Measurements from ENCODE around the gene INVS. TPM values are rescaled to one million over a fixed set of nuclear protein-coding genes. Genes with fewer than 3 reads are reported as not detected.
"Not testable (repeated sequence)": the region's sequence is repeated elsewhere in the genome, so short reads cannot be mapped to it uniquely, and the experiment has no call there.

The INVS gene
- total and polyA plus RNA-seq, 2 donors = 7.4 to 59.3 TPM

DNA sequence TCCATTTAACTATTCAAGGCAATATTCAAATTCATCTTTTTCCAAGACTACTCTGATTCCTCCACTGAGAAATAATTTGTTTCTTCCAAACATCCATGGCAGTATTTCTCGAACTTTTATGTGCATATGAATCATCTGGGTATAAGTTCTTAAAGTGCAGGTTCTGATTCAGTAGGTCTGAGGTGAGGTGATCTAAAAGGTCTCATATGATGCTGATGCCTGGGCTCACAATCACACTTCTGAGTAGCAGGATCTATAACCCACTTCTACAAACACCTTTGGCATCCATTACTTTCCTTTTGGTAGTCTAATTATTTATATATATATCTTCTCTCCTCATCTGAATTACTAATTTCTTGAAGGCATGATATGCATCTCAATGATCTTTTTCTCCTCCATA is 7.4 kb upstream of the INVS start:
- DNase-seq (ENCODE audit: extremely low spot score) = no peak
- Histone ChIP-seq H3K4me1 (ENCODE audit: insufficient read depth) (no peaks in the 10 kb centered on the region), H3K27ac (ENCODE audit: low read depth) (no peak overlapping the region), H3K4me3 (ENCODE audit: low read depth, low read length) (no peak overlapping the region), H3K36me3 (ENCODE audit: insufficient read depth) (no peaks in the 10 kb centered on the region)
- WGBS = 71% methylated on average over 1 of the region's 1 CpG

DNA sequence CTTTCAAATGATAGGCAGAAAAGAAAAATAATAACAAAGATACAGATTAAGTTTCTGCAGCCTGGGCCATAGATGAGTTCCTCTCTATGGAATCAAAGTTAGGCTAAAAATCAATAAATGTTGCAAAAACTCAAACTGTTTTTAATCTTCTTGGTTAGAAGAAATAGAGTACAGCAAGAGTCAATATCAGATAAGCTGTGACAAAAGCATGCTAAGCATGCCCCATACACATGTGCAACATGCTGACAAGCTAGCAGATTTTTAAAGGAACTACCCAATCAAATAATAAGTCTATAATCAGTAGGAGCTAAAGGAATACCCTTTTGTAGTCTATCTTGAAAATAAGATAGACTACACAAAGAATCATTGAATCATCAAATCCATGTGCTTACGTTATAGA is 7.0 kb upstream of the INVS start:
- 92% methylated on average over 1 of the region's 1 CpG for WGBS
- Histone ChIP-seq H3K27ac (ENCODE audit: low read depth) (no peak overlapping the region), H3K4me3 (ENCODE audit: low read depth, low read length) (no peak overlapping the region), H3K4me1 (ENCODE audit: insufficient read depth) (no peaks in the 10 kb centered on the region), H3K36me3 (ENCODE audit: insufficient read depth) (no peaks in the 10 kb centered on the region)
- no peak for DNase-seq (ENCODE audit: extremely low spot score)

DNA sequence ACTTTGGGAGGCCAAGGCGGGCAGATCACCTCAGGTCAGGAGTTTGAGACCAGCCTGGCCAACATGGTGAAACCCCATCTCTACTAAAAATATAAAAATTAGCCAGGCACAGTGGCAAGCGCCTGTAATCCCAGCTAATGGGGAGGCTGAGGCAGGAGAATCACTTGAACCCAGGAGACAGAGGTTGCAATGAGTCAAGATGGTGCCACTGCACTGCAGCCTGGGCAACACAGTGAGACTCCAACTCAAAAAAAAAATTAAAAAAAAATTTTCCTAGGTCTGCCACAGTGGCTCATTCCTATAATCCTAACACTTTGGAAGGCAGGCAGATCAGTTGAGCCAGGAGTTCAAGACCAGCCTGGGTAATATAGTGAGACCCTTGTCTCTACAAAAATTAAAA is 4.6 kb upstream of the INVS start:
- not testable (repeated sequence) for H3K36me3 ChIP-seq (ENCODE audit: insufficient read depth); H3K4me1 ChIP-seq (ENCODE audit: insufficient read depth); H3K4me3 ChIP-seq (ENCODE audit: low read depth, low read length); DNase-seq (ENCODE audit: extremely low spot score); H3K27ac ChIP-seq (ENCODE audit: low read depth)
- 98% methylated on average over 2 of the region's 2 CpGs for WGBS

DNA sequence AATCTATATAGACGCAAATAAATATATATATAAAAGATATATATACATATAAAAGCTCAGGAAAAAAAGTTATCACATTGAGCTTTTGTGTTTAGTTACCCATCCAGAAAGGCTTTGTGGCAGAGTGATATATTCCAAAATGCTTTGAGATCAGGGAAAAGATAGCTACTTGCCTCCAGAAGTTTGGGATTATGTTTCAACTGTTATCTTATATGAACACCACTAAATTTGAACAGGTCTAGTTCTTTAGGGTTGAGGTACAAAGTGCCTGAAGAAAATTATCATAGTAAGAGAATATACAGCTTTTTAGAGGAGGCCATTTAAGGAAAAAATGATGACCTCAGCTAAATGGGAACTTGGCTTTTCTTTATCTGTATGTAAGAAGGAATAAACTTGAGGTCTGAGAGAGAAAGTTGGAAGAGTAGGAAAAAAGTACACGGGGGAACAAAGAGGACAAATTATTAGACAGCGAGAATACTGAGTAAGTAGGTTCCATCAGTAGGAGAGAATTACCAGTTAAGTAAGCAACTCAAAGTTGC is 2.6 kb upstream of the INVS start:
- H3K4me1 ChIP-seq (ENCODE audit: insufficient read depth) = no peaks in the 10 kb centered on the region

DNA sequence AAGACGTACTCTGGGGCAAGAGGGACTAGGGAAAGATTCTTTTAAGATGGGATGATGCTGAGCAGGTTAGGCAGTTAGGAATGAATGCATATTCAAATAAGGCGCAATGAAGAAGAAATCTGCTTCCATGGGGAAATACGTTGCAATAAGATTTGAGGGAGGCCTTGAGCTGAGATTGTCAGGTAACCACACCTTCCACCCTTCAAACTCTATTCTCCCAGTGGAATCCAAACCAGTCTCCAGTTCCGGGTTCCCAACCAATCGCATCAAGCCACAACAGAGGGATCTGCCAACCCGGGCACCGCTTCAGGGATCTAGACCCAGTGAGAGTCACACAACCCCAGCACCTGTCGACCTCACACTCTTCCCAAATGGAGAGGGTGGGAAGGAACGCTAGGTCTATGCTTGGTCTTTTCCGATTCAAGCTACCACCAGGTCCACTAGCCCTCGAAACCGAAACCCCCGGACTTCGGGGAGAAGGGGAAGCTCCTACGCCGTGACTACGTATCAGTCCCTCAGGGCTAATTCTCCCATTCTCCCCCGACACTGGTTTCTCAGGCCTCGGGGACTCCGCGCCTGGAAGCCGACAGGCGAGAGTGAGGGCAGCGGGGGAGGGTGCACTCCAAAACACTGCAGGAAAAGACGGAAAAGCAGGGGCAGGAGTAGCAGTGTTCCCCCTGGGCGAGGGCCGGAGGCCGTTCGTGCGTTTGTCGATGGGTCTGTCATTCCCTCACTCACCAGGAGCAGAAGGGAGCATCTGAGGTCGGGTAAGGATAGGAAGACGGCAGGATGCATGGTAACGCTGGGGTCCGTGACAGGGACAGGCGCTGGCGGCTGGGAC is 777 bp upstream of the INVS start:
- no peak for DNase-seq (ENCODE audit: extremely low spot score)
- Histone ChIP-seq H3K27ac (ENCODE audit: low read depth) (peak overlapping the region; percentile 70), H3K4me1 (ENCODE audit: insufficient read depth) (no peaks in the 10 kb centered on the region), H3K36me3 (ENCODE audit: insufficient read depth) (no peaks in the 10 kb centered on the region), H3K4me3 (ENCODE audit: low read depth, low read length) (peak overlapping the region; percentile 69)
- WGBS = 2% methylated on average over 37 of the region's 37 CpGs

More for the DNA sequence above, 2.6 kb upstream of the INVS start:
- no peak for DNase-seq (ENCODE audit: extremely low spot score)
- Histone ChIP-seq H3K4me3 (ENCODE audit: low read depth, low read length) (no peak overlapping the region), H3K36me3 (ENCODE audit: insufficient read depth) (no peaks in the 10 kb centered on the region), H3K27ac (ENCODE audit: low read depth) (no peak overlapping the region)
- 48% methylated on average over 3 of the region's 3 CpGs for WGBS

DNA sequence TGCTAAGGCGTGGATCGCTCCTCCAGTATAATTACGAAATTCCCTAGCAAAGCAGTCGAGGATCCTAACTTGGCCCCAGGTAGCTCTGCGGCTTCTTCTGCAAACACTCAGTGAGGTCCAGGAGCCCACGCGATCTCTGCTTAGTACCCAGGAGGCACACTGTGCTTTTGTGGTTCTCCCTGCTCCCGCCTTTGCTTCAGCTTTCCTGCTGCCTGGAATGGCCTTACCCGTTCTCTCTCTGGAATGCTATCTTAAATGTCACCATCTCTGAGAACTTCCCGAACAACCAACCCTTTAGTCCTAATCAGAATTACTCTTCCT is 639 bp downstream of the INVS start:
- Histone ChIP-seq H3K27ac (ENCODE audit: low read depth) (peak overlapping the region; percentile 26), H3K4me1 (ENCODE audit: insufficient read depth) (no peaks in the 10 kb centered on the region), H3K36me3 (ENCODE audit: insufficient read depth) (no peaks in the 10 kb centered on the region), H3K4me3 (ENCODE audit: low read depth, low read length) (peak overlapping the region; percentile 69)
- WGBS = 3% methylated on average over 10 of the region's 10 CpGs
- DNase-seq (ENCODE audit: extremely low spot score) = no peak

DNA sequence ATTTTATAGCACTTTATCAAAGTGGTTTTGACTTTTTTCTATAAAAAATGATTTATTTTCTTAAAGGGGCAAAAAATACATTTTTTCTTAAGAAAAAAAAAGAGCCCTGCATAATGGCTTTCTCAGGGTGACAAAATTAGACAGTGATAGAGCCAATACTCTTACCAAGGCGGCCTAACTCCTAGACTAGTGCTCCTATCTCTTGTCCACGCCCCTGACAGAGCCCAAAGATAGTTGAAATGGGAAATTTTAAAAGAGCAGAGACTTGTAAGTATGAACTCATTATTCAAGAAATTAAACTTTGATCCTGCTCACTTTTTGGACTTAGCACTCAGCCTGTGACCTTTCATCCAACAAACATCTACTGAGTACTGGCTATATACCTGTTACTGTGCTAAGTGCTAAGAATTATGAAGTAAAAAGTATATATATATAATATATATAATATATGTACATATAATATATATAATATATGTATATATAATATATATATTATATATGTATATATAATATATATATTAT is 1.2 kb downstream of the INVS start:
- Histone ChIP-seq H3K4me3 (ENCODE audit: low read depth, low read length) (no peak overlapping the region), H3K27ac (ENCODE audit: low read depth) (no peak overlapping the region), H3K4me1 (ENCODE audit: insufficient read depth) (no peaks in the 10 kb centered on the region), H3K36me3 (ENCODE audit: insufficient read depth) (no peaks in the 10 kb centered on the region)
- no peak for DNase-seq (ENCODE audit: extremely low spot score)
- 71% methylated on average over 2 of the region's 2 CpGs for WGBS

DNA sequence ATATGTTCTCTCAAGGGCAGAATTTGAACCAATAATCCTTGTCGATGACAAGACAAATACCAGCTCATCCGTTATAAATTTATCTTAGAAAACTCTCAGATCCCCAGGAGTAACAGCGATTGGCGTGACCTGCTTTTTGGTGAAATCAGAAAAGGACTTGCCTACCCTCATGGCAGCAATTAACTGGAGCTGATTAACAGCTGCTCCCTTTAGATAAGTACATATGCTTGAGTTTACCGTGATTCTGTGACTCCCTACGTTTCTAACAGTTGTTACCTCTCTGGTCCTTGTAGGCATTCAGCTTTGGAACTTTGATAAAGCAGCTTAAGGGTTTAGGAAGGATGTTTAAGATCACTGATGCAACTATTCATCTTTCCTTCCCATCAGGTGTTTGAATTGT is 2.6 kb downstream of the INVS start:
- Histone ChIP-seq H3K4me1 (ENCODE audit: insufficient read depth) (no peaks in the 10 kb centered on the region), H3K27ac (ENCODE audit: low read depth) (no peak overlapping the region), H3K36me3 (ENCODE audit: insufficient read depth) (peaks cover 3% of the 10 kb centered on the region), H3K4me3 (ENCODE audit: low read depth, low read length) (no peak overlapping the region)
- DNase-seq (ENCODE audit: extremely low spot score) = no peak
- WGBS = 86% methylated on average over 6 of the region's 6 CpGs

DNA sequence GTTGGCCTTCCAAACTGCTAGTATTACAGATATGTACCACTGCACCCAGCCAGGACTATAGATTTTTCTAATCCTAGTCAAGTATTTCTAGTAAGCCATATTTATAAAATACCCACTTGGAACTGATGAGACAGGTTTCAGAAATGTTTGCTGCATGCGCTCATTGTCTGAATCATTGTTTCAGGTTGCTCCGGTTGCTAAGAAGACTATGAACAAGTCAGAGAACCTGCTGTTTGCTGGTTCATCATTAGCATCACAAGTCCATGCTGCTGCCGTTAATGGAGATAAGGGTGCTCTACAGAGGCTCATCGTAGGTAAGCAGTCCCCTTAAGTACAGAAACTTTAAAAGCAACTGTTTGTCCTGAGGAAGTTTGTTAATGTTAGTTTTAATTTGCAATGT is 5.3 kb downstream of the INVS start:
- no peak overlapping the region for H3K27ac ChIP-seq (ENCODE audit: low read depth)
- WGBS = 88% methylated on average over 4 of the region's 4 CpGs

DNA sequence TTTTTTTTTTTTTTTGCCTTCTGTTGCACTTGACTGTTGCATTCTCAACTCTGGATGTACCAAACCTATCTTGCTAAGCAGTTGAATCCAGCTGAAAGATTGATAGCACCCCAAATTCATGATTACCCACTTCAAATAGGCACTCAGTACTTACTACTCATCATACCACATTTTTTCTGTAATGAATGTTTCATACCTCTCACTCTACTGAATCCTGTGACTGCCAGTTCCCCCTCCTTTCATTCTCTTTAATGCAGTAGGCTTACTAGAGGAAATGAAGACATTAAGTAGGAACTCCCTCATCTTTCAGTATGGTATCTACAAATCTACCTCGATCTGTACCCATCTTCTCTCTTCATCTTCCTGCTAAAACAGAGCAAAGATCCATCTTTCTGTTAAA is 6.8 kb downstream of the INVS start:
- WGBS = 98% methylated on average over 1 of the region's 1 CpG
- Histone ChIP-seq H3K4me1 (ENCODE audit: insufficient read depth) (no peaks in the 10 kb centered on the region), H3K27ac (ENCODE audit: low read depth) (no peak overlapping the region), H3K36me3 (ENCODE audit: insufficient read depth) (peaks cover 3% of the 10 kb centered on the region), H3K4me3 (ENCODE audit: low read depth, low read length) (no peak overlapping the region)
- no peak for DNase-seq (ENCODE audit: extremely low spot score)

More for the DNA sequence above, 5.3 kb downstream of the INVS start:
- H3K4me1 ChIP-seq (ENCODE audit: insufficient read depth) = no peaks in the 10 kb centered on the region
- DNase-seq (ENCODE audit: extremely low spot score) = no peak
- peaks cover 3% of the 10 kb centered on the region for H3K36me3 ChIP-seq (ENCODE audit: insufficient read depth)
- no peak overlapping the region for H3K4me3 ChIP-seq (ENCODE audit: low read depth, low read length)

DNA sequence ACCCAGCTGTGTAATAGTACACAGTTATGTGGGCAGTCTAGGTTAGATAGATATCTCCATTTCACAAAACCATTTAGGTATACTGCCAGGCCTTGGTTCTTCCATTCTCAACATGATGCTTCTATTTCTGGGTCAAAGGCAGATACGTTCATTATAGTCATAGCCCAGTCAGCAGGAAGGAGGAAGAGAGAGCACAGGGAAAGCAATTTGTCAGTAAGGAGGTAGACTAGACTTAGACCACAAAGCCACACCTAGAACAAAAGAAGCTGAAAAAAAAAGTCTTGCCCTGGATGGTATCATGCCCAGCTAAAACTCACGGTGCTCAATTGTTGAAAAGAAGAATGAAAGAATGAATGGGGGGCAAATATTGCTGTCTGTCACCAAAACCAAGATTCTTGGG is 7.6 kb downstream of the INVS start:
- Histone ChIP-seq H3K4me1 (ENCODE audit: insufficient read depth) (no peaks in the 10 kb centered on the region), H3K27ac (ENCODE audit: low read depth) (no peak overlapping the region), H3K4me3 (ENCODE audit: low read depth, low read length) (no peak overlapping the region), H3K36me3 (ENCODE audit: insufficient read depth) (peaks cover 3% of the 10 kb centered on the region)
- DNase-seq (ENCODE audit: extremely low spot score) = no peak
- WGBS = 87% methylated on average over 2 of the region's 2 CpGs

DNA sequence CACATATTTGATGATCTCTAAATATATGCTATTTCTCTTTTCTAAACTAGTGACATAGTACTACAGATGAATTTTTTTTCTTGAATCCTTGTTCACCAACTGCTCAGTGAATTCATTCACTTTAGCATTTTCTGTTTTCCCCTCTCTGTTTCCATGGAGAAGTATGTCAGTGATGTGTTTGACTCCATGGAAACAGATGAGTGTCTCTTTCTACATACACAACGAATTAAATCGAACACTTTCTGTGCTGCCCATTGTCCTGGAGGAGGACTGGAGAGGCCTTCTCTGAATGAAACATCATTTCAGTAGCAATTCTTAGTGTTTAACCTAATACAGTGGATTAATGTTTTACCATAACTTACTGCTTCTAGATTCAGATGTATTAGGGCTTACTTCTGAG is 9.5 kb downstream of the INVS start:
- Histone ChIP-seq H3K36me3 (ENCODE audit: insufficient read depth) (peaks cover 3% of the 10 kb centered on the region), H3K4me1 (ENCODE audit: insufficient read depth) (no peaks in the 10 kb centered on the region), H3K27ac (ENCODE audit: low read depth) (no peak overlapping the region), H3K4me3 (ENCODE audit: low read depth, low read length) (no peak overlapping the region)
- 54% methylated on average over 2 of the region's 2 CpGs for WGBS
- no peak for DNase-seq (ENCODE audit: extremely low spot score)

DNA sequence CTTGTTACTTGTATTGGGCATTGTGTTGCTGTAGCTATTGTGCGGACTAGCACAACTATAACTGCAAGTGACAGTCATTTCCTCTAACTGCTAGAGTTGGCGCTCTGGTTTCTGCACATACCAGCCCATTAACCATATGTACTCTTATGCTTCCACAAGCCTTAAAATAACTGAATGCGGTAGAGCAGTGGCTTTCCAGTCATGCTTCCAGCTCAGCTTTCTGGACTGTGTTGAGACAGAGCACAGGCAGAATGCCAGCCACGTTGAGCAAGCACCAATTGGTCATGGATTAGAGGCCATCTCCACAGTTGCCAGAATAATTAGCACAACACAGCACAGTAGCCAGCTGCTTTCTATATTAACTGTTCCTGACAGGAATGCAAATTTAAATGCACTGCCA is 12.2 kb downstream of the INVS start:
- 58% methylated on average over 4 of the region's 4 CpGs for WGBS
- Histone ChIP-seq H3K27ac (ENCODE audit: low read depth) (no peak overlapping the region), H3K4me3 (ENCODE audit: low read depth, low read length) (no peak overlapping the region)

DNA sequence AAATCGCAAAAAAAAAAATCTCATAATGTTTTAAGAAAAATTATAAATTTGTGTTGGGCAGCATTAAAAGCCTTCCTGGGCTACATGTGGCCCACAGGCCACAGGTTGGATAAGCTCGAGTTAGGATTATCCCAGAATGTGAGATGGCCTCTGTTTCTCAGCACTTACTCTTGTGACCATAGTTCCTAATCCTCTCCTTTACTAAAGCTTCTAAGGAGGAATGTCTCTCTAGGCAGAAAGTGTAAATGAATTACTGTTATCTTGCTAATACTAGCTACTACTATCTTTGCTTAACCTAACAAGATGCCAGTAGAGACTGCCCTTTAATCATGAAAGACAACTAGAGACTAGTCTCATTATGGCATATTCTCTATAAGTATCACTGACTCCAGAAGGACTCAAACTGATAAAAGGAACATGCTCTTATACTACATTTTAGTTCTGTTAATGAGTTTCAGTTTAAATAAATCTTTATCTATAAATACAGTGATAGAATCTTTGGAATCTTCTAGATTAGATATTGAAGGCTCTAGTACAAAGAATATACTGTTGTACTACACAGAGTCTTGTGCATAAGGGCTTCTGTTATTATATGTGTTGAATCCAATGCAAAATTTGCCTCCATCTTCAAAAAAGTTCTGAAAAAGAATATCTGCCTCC is 13.8 kb downstream of the INVS start:
- H3K36me3 ChIP-seq (ENCODE audit: insufficient read depth) = no peaks in the 10 kb centered on the region
- WGBS = 90% methylated on average over 2 of the region's 2 CpGs
- H3K4me1 ChIP-seq (ENCODE audit: insufficient read depth) = no peaks in the 10 kb centered on the region
- H3K27ac ChIP-seq (ENCODE audit: low read depth) = no peak overlapping the region
- H3K4me3 ChIP-seq (ENCODE audit: low read depth, low read length) = no peak overlapping the region
- no peak for DNase-seq (ENCODE audit: extremely low spot score)

More for the DNA sequence above, 12.2 kb downstream of the INVS start:
- DNase-seq (ENCODE audit: extremely low spot score) = no peak
- no peaks in the 10 kb centered on the region for H3K36me3 ChIP-seq (ENCODE audit: insufficient read depth)
- H3K4me1 ChIP-seq (ENCODE audit: insufficient read depth) = no peaks in the 10 kb centered on the region

Measured in urinary bladder (tissue), 4 donors.